ENCODE results near the gene C11orf65.

Gene C11orf65

GRCh38 chr11:108369064-108369463, 98.3 kb downstream of the C11orf65 start:
- no peak for DNase-seq (ENCODE audit: low read depth in 2 of 2)

- no peak for DNase-seq (ENCODE audit: low read depth in 2 of 2)
Observed at GRCh38 chr11:108368134-108368533, 99.2 kb downstream of the C11orf65 start.

- DNase-seq (ENCODE audit: low read depth in 2 of 2): no peak
Observed at GRCh38 chr11:108364159-108364558, 103.2 kb downstream of the C11orf65 start.

- DNase-seq (ENCODE audit: low read depth in 2 of 2): no peak
Observed at GRCh38 chr11:108351468-108351867, 115.9 kb downstream of the C11orf65 start.

- no peak for DNase-seq (ENCODE audit: low read depth in 2 of 2)
Observed at GRCh38 chr11:108346451-108346850, 120.9 kb downstream of the C11orf65 start.

- DNase-seq (ENCODE audit: low read depth in 2 of 2): no peak
Observed at GRCh38 chr11:108345767-108346166, 121.6 kb downstream of the C11orf65 start.

- DNase-seq (ENCODE audit: low read depth in 2 of 2): no peak
Observed at GRCh38 chr11:108343714-108344113, 123.6 kb downstream of the C11orf65 start.

GRCh38 chr11:108341654-108342053, 125.7 kb downstream of the C11orf65 start:
- no peak for DNase-seq (ENCODE audit: low read depth in 2 of 2)

GRCh38 chr11:108340973-108341372, 126.4 kb downstream of the C11orf65 start:
- no peak for DNase-seq (ENCODE audit: low read depth in 2 of 2)

- no peak for DNase-seq (ENCODE audit: low read depth in 2 of 2)
Observed at GRCh38 chr11:108338750-108339149, 128.6 kb downstream of the C11orf65 start.

GRCh38 chr11:108333403-108333899, 133.9 kb downstream of the C11orf65 start:
- no peak for DNase-seq (ENCODE audit: low read depth in 2 of 2)
